Measurements from ENCODE around the gene ADAMTS16.

ADAMTS16 gene

GRCh38 chr5:5188376-5189050, 48.4 kb downstream of the ADAMTS16 start:
- DNase-seq (ENCODE audit: low spot score) = no peak

GRCh38 chr5:5189051-5189430, 48.9 kb downstream of the ADAMTS16 start:
- DNase-seq (ENCODE audit: low spot score) = no peak

- DNase-seq (ENCODE audit: low spot score) = no peak
These were observed 51.8 kb downstream of the ADAMTS16 start for GRCh38 chr5:5191906-5192305.

GRCh38 chr5:5192681-5193080, 52.6 kb downstream of the ADAMTS16 start:
- no peak for DNase-seq (ENCODE audit: low spot score)

- no peak for DNase-seq (ENCODE audit: low spot score)
These were observed 55.2 kb downstream of the ADAMTS16 start for GRCh38 chr5:5195128-5195918.

GRCh38 chr5:5198135-5198534, 58.0 kb downstream of the ADAMTS16 start:
- DNase-seq (ENCODE audit: low spot score) = no peak

- no peak for DNase-seq (ENCODE audit: low spot score)
These were observed 58.7 kb downstream of the ADAMTS16 start for GRCh38 chr5:5198815-5199214.

GRCh38 chr5:5199495-5199894, 59.4 kb downstream of the ADAMTS16 start:
- DNase-seq (ENCODE audit: low spot score) = no peak

GRCh38 chr5:5200133-5200532, 60.0 kb downstream of the ADAMTS16 start:
- no peak for DNase-seq (ENCODE audit: low spot score)

- no peak for DNase-seq (ENCODE audit: low spot score)
These were observed 62.2 kb downstream of the ADAMTS16 start for GRCh38 chr5:5202321-5202720.

- DNase-seq (ENCODE audit: low spot score) = no peak
These were observed 63.3 kb downstream of the ADAMTS16 start for GRCh38 chr5:5203451-5203850.

GRCh38 chr5:5207828-5208227, 67.7 kb downstream of the ADAMTS16 start:
- DNase-seq (ENCODE audit: low spot score) = no peak

GRCh38 chr5:5209089-5209488, 69.0 kb downstream of the ADAMTS16 start:
- no peak for DNase-seq (ENCODE audit: low spot score)

GRCh38 chr5:5209510-5210286, 69.6 kb downstream of the ADAMTS16 start:
- DNase-seq (ENCODE audit: low spot score) = no peak

- DNase-seq (ENCODE audit: low spot score) = no peak
These were observed 77.2 kb downstream of the ADAMTS16 start for GRCh38 chr5:5217371-5217770.

GRCh38 chr5:5218396-5218795, 78.3 kb downstream of the ADAMTS16 start:
- DNase-seq (ENCODE audit: low spot score) = no peak

GRCh38 chr5:5219541-5219940, 79.4 kb downstream of the ADAMTS16 start:
- no peak for DNase-seq (ENCODE audit: low spot score)

- no peak for DNase-seq (ENCODE audit: low spot score)
These were observed 80.9 kb downstream of the ADAMTS16 start for GRCh38 chr5:5220901-5221631.

- DNase-seq (ENCODE audit: low spot score) = no peak
These were observed 81.6 kb downstream of the ADAMTS16 start for GRCh38 chr5:5221724-5222123.

- DNase-seq (ENCODE audit: low spot score) = no peak
These were observed 91.4 kb downstream of the ADAMTS16 start for GRCh38 chr5:5231576-5231975.

GRCh38 chr5:5234912-5235311, 94.8 kb downstream of the ADAMTS16 start:
- DNase-seq (ENCODE audit: low spot score) = no peak

GRCh38 chr5:5235685-5236084, 95.6 kb downstream of the ADAMTS16 start:
- no peak for DNase-seq (ENCODE audit: low spot score)

Data from iPS-NIHi11 (cell line).